ENCODE results near the gene PACSIN1.

The PACSIN1 gene

DNA sequence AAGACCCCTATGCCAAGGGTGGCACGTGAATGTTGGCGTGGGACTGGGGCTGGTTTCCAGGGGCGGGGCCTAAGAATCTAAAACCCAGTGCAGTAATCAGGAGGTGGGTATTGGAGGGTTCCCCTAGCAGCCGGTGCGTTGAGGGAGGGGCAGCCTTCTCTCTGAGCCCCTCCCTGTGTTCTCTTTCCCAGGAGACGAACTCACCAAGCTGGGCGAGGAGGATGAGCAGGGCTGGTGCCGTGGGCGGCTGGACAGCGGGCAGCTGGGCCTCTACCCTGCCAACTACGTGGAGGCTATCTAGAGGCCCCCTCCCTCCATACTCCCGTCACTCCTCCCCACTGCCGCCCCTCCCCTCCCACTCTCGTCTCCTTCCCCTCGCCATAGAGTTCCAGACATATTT lies 66.4 kb downstream of the PACSIN1 start:
- H3K36me3 ChIP-seq (ENCODE audit: control insufficient read depth in 4 of 4, insufficient read depth in 4 of 4, low read length in 3 of 4) = no peaks in the 10 kb centered on the region
- ChIA-PET POLR2A (no interaction called here), CTCF (interaction anchor here (1.0 kb wide), 1 partner anchor 77 kb away, joined by 3 read pairs; no protein-coding TSS in a partner anchor)
- no peaks in the 10 kb centered on the region for H3K27me3 ChIP-seq (replicated peaks in 2 of 5; ENCODE audit: control insufficient read depth in 4 of 5, insufficient read depth in 5 of 5, low read length in 4 of 5)
- 91% methylated on average over 13 of the region's 15 CpGs for WGBS (ENCODE audit: insufficient coverage)
- no peak for DNase-seq
- H3K27ac ChIP-seq (ENCODE audit: insufficient read depth in 1 of 2, low read depth in 1 of 2, low read length in 2 of 2, poor library complexity in 1 of 2, severe bottlenecking in 2 of 2) = no peak overlapping the region
- peaks cover 0 to 3% (median 2%) of the 10 kb centered on the region in 4 experiments for H3K4me1 ChIP-seq (ENCODE audit: control extremely low read depth in 1 of 4, control insufficient read depth in 4 of 4, insufficient read depth in 4 of 4, low read length in 3 of 4)
- H3K4me3 ChIP-seq (ENCODE audit: control insufficient read depth in 1 of 7, extremely low read depth in 1 of 7, insufficient read depth in 4 of 7, low read depth in 2 of 7, low read length in 6 of 7) = peak overlapping the region in 1 of 7 experiments; percentile 9
- no peaks in the 10 kb centered on the region for H3K9me3 ChIP-seq (ENCODE audit: control extremely low read depth in 1 of 5, control insufficient read depth in 4 of 5, insufficient read depth in 2 of 5, low read depth in 1 of 5, low read length in 4 of 5)

DNA sequence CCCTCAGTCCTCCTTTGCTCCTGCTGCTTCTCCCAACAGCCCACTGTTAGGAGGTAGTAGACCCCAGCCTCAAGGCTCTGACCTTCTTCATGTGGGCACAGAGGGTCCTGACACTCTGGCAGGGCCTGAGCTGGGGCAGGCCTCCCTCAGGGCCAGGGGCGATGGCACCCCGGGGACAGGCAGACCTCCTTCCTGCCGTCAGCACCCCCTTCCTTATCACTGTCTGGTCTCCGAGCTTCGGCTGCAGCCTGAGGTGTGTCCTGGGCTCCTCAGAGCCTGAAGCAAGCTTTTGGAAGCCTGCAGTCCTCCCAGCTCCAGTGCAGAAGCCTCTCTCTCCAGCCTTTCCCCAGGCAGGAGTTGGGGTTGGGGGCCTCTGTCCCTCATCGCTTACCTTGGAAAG lies 68.3 kb downstream of the PACSIN1 start:
- CTCF ChIA-PET = no interaction called here
- no peaks in the 10 kb centered on the region for H3K36me3 ChIP-seq (ENCODE audit: control insufficient read depth in 4 of 4, insufficient read depth in 4 of 4, low read length in 3 of 4)
- H3K4me1 ChIP-seq (ENCODE audit: control extremely low read depth in 1 of 4, control insufficient read depth in 4 of 4, insufficient read depth in 4 of 4, low read length in 3 of 4) = no peaks in the 10 kb centered on the region
- no peaks in the 10 kb centered on the region for H3K27me3 ChIP-seq (replicated peaks in 2 of 5; ENCODE audit: control insufficient read depth in 4 of 5, insufficient read depth in 5 of 5, low read length in 4 of 5)
- POLR2A ChIA-PET = no interaction called here
- H3K9me3 ChIP-seq (ENCODE audit: control extremely low read depth in 1 of 5, control insufficient read depth in 4 of 5, insufficient read depth in 2 of 5, low read depth in 1 of 5, low read length in 4 of 5) = no peaks in the 10 kb centered on the region
- H3K4me3 ChIP-seq (ENCODE audit: control insufficient read depth in 1 of 7, extremely low read depth in 1 of 7, insufficient read depth in 4 of 7, low read depth in 2 of 7, low read length in 6 of 7) = no peak overlapping the region
- H3K27ac ChIP-seq (ENCODE audit: insufficient read depth in 1 of 2, low read depth in 1 of 2, low read length in 2 of 2, poor library complexity in 1 of 2, severe bottlenecking in 2 of 2) = no peak overlapping the region
- 98% methylated on average over 6 of the region's 6 CpGs for WGBS (ENCODE audit: insufficient coverage)
- DNase-seq = no peak

DNA sequence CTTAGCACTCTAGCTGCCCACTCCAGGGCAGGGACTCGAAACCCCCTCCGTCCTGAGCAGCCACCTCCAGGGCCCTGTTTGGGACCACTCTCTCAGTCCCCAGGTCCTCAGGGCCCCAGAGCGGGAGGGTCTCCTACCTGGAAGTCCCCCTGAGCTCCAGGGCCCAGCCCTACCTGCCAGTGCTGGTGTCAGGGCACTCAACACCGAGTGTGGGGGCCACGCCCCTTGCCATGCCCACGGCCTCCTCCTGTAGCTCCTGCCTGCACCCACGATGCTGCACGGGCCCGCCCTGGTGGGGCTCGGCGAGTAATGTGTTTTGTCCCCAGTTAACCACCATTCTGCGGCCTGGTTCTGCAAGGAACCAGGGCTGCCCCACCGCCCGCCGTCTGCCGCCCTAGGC lies 68.8 kb downstream of the PACSIN1 start:
- no peaks in the 10 kb centered on the region for H3K9me3 ChIP-seq (ENCODE audit: control extremely low read depth in 1 of 5, control insufficient read depth in 4 of 5, insufficient read depth in 2 of 5, low read depth in 1 of 5, low read length in 4 of 5)
- H3K27me3 ChIP-seq (replicated peaks in 2 of 5; ENCODE audit: control insufficient read depth in 4 of 5, insufficient read depth in 5 of 5, low read length in 4 of 5) = no peaks in the 10 kb centered on the region
- H3K4me1 ChIP-seq (ENCODE audit: control extremely low read depth in 1 of 4, control insufficient read depth in 4 of 4, insufficient read depth in 4 of 4, low read length in 3 of 4) = no peaks in the 10 kb centered on the region
- no peaks in the 10 kb centered on the region for H3K36me3 ChIP-seq (ENCODE audit: control insufficient read depth in 4 of 4, insufficient read depth in 4 of 4, low read length in 3 of 4)
- ChIA-PET CTCF (interaction anchor here (1.0 kb wide), 1 partner anchor 41 kb away, joined by 3 read pairs; no protein-coding TSS in a partner anchor), POLR2A (no interaction called here)
- H3K27ac ChIP-seq (ENCODE audit: insufficient read depth in 1 of 2, low read depth in 1 of 2, low read length in 2 of 2, poor library complexity in 1 of 2, severe bottlenecking in 2 of 2) = no peak overlapping the region
- WGBS (ENCODE audit: insufficient coverage) = 95% methylated on average over 11 of the region's 16 CpGs
- no peak overlapping the region for H3K4me3 ChIP-seq (ENCODE audit: control insufficient read depth in 1 of 7, extremely low read depth in 1 of 7, insufficient read depth in 4 of 7, low read depth in 2 of 7, low read length in 6 of 7)
- no peak for DNase-seq

DNA sequence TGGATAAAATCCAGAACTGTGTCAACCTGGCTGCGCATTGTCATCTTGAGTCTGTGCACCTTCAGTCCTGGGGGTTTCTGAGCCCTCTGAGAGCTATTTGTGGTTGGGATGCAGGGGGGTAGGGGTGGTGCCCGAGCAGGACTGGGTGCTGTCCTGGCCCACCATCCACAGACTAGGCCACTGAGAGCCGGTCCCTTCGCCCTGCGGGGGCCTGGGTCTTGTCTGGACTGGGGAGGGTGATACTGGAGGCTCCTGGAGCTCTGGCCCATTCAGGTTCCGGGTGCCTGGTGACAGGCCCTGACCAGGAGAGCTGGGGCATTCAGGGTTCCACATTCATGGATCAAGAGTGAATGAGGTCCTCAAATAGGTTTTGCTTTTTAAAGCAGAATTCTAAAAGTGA lies 69.3 kb downstream of the PACSIN1 start:
- 90% methylated on average over 2 of the region's 6 CpGs for WGBS (ENCODE audit: insufficient coverage)
- no peaks in the 10 kb centered on the region for H3K4me1 ChIP-seq (ENCODE audit: control extremely low read depth in 1 of 4, control insufficient read depth in 4 of 4, insufficient read depth in 4 of 4, low read length in 3 of 4)
- DNase-seq = no peak
- POLR2A ChIA-PET = no interaction called here
- no peak overlapping the region for H3K4me3 ChIP-seq (ENCODE audit: control insufficient read depth in 1 of 7, extremely low read depth in 1 of 7, insufficient read depth in 4 of 7, low read depth in 2 of 7, low read length in 6 of 7)
- no peak overlapping the region for H3K27ac ChIP-seq (ENCODE audit: insufficient read depth in 1 of 2, low read depth in 1 of 2, low read length in 2 of 2, poor library complexity in 1 of 2, severe bottlenecking in 2 of 2)
- no peaks in the 10 kb centered on the region for H3K27me3 ChIP-seq (replicated peaks in 2 of 5; ENCODE audit: control insufficient read depth in 4 of 5, insufficient read depth in 5 of 5, low read length in 4 of 5)
- CTCF ChIA-PET = interaction anchor here (1.0 to 2.7 kb wide), 2 partner anchors 8 to 41 kb away, joined by 3 to 9 read pairs; no protein-coding TSS in a partner anchor
- H3K36me3 ChIP-seq (ENCODE audit: control insufficient read depth in 4 of 4, insufficient read depth in 4 of 4, low read length in 3 of 4) = no peaks in the 10 kb centered on the region
- H3K9me3 ChIP-seq (ENCODE audit: control extremely low read depth in 1 of 5, control insufficient read depth in 4 of 5, insufficient read depth in 2 of 5, low read depth in 1 of 5, low read length in 4 of 5) = no peaks in the 10 kb centered on the region

DNA sequence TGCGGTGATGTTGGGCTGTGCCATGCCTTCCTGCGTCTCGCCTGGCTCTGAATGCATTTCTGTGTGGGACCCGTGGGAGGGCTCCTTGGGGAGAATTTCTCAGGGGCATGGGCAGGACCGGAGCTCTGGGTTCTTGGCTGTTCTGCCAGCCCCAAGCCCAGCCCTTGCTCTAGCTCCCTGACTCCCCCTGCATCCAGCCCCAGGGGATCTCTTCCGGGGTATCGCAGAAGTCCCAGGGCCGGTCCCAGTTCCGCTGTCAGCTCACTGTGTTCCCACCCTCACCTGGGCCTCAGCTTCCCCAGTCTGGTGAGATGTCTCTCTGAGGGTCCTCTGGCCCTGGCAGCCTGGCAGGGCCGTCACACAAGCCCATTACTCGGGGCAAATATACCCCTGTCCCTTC lies 69.8 kb downstream of the PACSIN1 start:
- ChIA-PET POLR2A (no interaction called here), CTCF (interaction anchor here (1.0 to 2.7 kb wide), 3 partner anchors 9 to 59 kb away, joined by 3 to 9 read pairs (median 4); no protein-coding TSS in a partner anchor)
- Histone ChIP-seq H3K4me1 (ENCODE audit: control extremely low read depth in 1 of 4, control insufficient read depth in 4 of 4, insufficient read depth in 4 of 4, low read length in 3 of 4) (no peaks in the 10 kb centered on the region), H3K36me3 (ENCODE audit: control insufficient read depth in 4 of 4, insufficient read depth in 4 of 4, low read length in 3 of 4) (no peaks in the 10 kb centered on the region), H3K9me3 (ENCODE audit: control extremely low read depth in 1 of 5, control insufficient read depth in 4 of 5, insufficient read depth in 2 of 5, low read depth in 1 of 5, low read length in 4 of 5) (no peaks in the 10 kb centered on the region), H3K27ac (ENCODE audit: insufficient read depth in 1 of 2, low read depth in 1 of 2, low read length in 2 of 2, poor library complexity in 1 of 2, severe bottlenecking in 2 of 2) (no peak overlapping the region), H3K27me3 (replicated peaks in 2 of 5; ENCODE audit: control insufficient read depth in 4 of 5, insufficient read depth in 5 of 5, low read length in 4 of 5) (no peaks in the 10 kb centered on the region), H3K4me3 (ENCODE audit: control insufficient read depth in 1 of 7, extremely low read depth in 1 of 7, insufficient read depth in 4 of 7, low read depth in 2 of 7, low read length in 6 of 7) (no peak overlapping the region)
- no peak for DNase-seq
- 96% methylated on average over 9 of the region's 11 CpGs for WGBS (ENCODE audit: insufficient coverage)

DNA sequence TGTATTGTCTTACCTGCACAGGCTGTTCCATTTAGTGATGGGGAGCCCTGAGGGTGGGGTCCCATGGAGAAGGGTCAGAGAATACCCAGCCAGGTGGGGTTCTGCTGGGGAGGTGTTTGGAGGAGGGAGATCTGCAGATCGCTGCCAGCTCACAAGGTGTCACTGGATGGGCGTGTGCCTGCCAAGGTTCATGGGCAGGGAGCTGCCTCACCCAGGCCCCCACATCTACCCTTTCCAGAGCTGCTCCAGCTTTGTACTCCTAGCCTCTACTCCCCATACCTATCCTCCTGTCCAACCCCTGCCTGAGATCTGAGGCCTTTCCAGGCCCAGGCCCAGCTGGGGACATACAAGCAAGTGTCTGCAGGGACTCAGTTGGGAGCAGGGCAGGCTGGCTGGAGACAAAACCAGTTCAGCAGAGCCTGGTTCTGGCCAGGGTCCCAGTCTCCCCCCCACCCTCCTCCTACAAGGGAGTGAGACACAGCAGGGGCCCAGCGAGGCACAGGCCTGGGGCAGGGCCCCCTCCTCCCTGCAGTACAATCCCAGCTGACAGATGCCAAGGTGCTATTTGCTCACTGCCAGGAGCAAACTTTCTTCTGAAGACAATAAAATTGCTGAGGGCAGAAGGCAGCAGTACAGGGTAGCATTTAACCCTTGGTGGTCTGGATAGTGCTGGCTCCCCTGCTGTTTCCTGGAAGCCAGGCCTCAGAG lies 70.5 kb downstream of the PACSIN1 start:
- H3K27ac ChIP-seq (ENCODE audit: insufficient read depth in 1 of 2, low read depth in 1 of 2, low read length in 2 of 2, poor library complexity in 1 of 2, severe bottlenecking in 2 of 2) = no peak overlapping the region
- CTCF ChIA-PET = interaction anchor here (1.8 to 2.7 kb wide), 2 partner anchors 9 to 59 kb away, joined by 4 to 9 read pairs; no protein-coding TSS in a partner anchor

DNA sequence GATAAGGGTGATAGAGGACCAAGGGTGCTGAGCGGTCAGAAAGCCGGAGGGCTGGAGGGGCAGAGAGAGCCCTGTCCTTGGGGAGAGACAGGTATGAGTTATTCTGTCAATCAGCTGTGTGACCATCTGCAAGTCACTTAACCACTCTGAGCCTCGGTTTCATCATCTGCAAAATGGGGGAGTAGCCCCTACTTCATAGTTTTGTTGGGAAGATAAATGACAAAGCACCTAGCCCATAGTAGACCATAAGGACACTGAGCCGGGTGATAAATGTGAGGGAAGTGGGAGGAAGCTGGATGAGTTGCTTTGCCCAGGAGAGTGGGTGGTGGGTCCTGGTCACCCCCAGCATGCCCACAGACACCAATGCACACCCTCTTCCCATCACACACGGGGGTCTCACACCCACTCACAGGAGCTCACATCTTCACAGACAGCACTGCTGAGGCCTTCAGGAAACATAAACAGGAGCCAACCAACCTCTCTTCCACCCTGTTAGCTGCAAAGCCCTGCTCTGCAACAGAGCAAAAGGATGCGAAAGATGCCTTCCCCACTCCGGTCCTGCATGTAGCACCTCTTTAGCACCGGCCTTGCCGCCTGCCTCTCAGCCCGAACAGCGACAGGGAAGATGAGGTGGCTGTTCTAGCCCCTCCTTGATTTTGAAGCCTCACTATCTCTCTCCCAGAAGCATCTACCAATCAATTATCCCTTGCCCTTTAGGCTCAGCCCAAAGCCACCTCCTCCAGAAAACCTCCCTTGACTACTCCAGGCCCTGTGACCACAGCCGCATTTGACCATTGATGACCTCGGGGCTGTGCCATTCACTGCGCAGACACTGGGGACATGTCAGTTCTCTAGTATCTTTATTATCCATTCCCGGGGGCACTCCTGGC lies 71.3 kb downstream of the PACSIN1 start:
- H3K27ac ChIP-seq (ENCODE audit: insufficient read depth in 1 of 2, low read depth in 1 of 2, low read length in 2 of 2, poor library complexity in 1 of 2, severe bottlenecking in 2 of 2) = no peak overlapping the region
- H3K36me3 ChIP-seq (ENCODE audit: control insufficient read depth in 4 of 4, insufficient read depth in 4 of 4, low read length in 3 of 4) = no peaks in the 10 kb centered on the region
- ChIA-PET POLR2A (no interaction called here), CTCF (interaction anchor here (1.8 to 2.7 kb wide), 2 partner anchors 10 to 58 kb away, joined by 4 to 9 read pairs; no protein-coding TSS in a partner anchor)
- H3K9me3 ChIP-seq (ENCODE audit: control extremely low read depth in 1 of 5, control insufficient read depth in 4 of 5, insufficient read depth in 2 of 5, low read depth in 1 of 5, low read length in 4 of 5) = no peaks in the 10 kb centered on the region
- no peak overlapping the region for H3K4me3 ChIP-seq (ENCODE audit: control insufficient read depth in 1 of 7, extremely low read depth in 1 of 7, insufficient read depth in 4 of 7, low read depth in 2 of 7, low read length in 6 of 7)
- H3K4me1 ChIP-seq (ENCODE audit: control extremely low read depth in 1 of 4, control insufficient read depth in 4 of 4, insufficient read depth in 4 of 4, low read length in 3 of 4) = no peaks in the 10 kb centered on the region
- H3K27me3 ChIP-seq (replicated peaks in 2 of 5; ENCODE audit: control insufficient read depth in 4 of 5, insufficient read depth in 5 of 5, low read length in 4 of 5) = no peaks in the 10 kb centered on the region
- no peak for DNase-seq
- WGBS (ENCODE audit: insufficient coverage) = 98% methylated on average over 13 of the region's 15 CpGs

More for the DNA sequence above, 70.5 kb downstream of the PACSIN1 start:
- POLR2A ChIA-PET = no interaction called here
- no peak for DNase-seq
- Histone ChIP-seq H3K4me3 (ENCODE audit: control insufficient read depth in 1 of 7, extremely low read depth in 1 of 7, insufficient read depth in 4 of 7, low read depth in 2 of 7, low read length in 6 of 7) (no peak overlapping the region), H3K4me1 (ENCODE audit: control extremely low read depth in 1 of 4, control insufficient read depth in 4 of 4, insufficient read depth in 4 of 4, low read length in 3 of 4) (no peaks in the 10 kb centered on the region), H3K9me3 (ENCODE audit: control extremely low read depth in 1 of 5, control insufficient read depth in 4 of 5, insufficient read depth in 2 of 5, low read depth in 1 of 5, low read length in 4 of 5) (no peaks in the 10 kb centered on the region), H3K27me3 (replicated peaks in 2 of 5; ENCODE audit: control insufficient read depth in 4 of 5, insufficient read depth in 5 of 5, low read length in 4 of 5) (no peaks in the 10 kb centered on the region), H3K36me3 (ENCODE audit: control insufficient read depth in 4 of 4, insufficient read depth in 4 of 4, low read length in 3 of 4) (no peaks in the 10 kb centered on the region)
- 100% methylated on average over 1 of the region's 3 CpGs for WGBS (ENCODE audit: insufficient coverage)
